ENCODE data around the gene MAGEC3. TPM values are rescaled to one million over a fixed set of nuclear protein-coding genes. Genes with fewer than 3 reads are reported as not detected.

The MAGEC3 gene
- total RNA-seq, 1 donor from 2014 or later = 0.13 TPM

DNA sequence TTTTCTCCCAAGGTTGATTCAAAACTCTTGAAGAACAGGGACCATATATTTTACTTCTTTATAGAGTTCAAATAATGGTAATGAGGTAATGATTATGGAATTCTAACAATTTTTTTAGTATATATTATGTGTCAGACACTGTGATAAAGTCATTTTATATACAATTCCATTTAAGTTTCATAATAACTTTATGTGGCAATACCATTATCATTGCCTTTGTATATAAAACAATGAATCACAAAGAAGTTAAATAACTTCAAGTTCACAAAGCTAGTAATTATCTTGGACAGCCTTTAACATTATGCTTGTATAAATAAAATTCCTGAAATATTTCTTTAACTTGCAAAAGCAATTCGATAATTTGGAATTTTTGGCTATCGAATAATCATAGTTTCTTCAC is 86.2 kb downstream of the MAGEC3 start:
- no peaks in the 10 kb centered on the region for H3K4me1 Mint-ChIP-seq (ENCODE audit: unreplicated experiment)
- TF ChIP-seq, protein P1, sequence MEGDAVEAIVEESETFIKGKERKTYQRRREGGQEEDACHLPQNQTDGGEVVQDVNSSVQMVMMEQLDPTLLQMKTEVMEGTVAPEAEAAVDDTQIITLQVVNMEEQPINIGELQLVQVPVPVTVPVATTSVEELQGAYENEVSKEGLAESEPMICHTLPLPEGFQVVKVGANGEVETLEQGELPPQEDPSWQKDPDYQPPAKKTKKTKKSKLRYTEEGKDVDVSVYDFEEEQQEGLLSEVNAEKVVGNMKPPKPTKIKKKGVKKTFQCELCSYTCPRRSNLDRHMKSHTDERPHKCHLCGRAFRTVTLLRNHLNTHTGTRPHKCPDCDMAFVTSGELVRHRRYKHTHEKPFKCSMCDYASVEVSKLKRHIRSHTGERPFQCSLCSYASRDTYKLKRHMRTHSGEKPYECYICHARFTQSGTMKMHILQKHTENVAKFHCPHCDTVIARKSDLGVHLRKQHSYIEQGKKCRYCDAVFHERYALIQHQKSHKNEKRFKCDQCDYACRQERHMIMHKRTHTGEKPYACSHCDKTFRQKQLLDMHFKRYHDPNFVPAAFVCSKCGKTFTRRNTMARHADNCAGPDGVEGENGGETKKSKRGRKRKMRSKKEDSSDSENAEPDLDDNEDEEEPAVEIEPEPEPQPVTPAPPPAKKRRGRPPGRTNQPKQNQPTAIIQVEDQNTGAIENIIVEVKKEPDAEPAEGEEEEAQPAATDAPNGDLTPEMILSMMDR (IDR thresholded peaks at IDR 0.05; ENCODE audit: unreplicated experiment) = no peak
- H3K9me3 Mint-ChIP-seq (ENCODE audit: unreplicated experiment) = no peaks in the 10 kb centered on the region
- H3K27me3 Mint-ChIP-seq (ENCODE audit: unreplicated experiment) = no peaks in the 10 kb centered on the region
- no peaks in the 10 kb centered on the region for H3K36me3 Mint-ChIP-seq (ENCODE audit: low read depth, unreplicated experiment)
- no peak overlapping the region for H3K4me3 Mint-ChIP-seq (ENCODE audit: unreplicated experiment)
- no peak overlapping the region for H3K27ac Mint-ChIP-seq (ENCODE audit: unreplicated experiment)
- no peak for DNase-seq (ENCODE audit: low spot score)

DNA sequence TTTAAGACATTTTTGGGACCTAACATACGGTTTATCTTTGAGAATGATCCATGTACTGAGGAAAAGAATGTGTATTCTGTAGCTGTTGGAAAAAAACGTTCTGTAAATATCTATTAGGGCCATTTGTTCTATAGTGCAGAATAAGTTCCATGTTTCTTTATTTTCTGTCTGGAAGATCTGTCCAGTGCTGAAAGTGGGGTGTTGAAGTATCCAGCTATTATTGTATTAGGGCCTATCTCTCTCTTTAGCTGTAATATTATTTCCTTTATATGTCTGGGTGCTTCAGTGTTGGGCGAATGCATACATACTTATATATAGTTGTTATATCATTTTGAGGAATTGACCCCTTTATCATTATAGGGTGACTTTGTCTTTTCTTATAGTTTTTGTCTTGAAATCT is 90.3 kb downstream of the MAGEC3 start:
- no peak for DNase-seq (ENCODE audit: low spot score)
- no peak overlapping the region for H3K4me3 Mint-ChIP-seq (ENCODE audit: unreplicated experiment)
- no peak overlapping the region for H3K27ac Mint-ChIP-seq (ENCODE audit: unreplicated experiment)
- TF ChIP-seq, protein P1 (IDR thresholded peaks at IDR 0.05; ENCODE audit: unreplicated experiment) = no peak
- no peaks in the 10 kb centered on the region for H3K9me3 Mint-ChIP-seq (ENCODE audit: unreplicated experiment)
- no peaks in the 10 kb centered on the region for H3K4me1 Mint-ChIP-seq (ENCODE audit: unreplicated experiment)
- no peaks in the 10 kb centered on the region for H3K27me3 Mint-ChIP-seq (ENCODE audit: unreplicated experiment)
- H3K36me3 Mint-ChIP-seq (ENCODE audit: low read depth, unreplicated experiment) = no peaks in the 10 kb centered on the region

DNA sequence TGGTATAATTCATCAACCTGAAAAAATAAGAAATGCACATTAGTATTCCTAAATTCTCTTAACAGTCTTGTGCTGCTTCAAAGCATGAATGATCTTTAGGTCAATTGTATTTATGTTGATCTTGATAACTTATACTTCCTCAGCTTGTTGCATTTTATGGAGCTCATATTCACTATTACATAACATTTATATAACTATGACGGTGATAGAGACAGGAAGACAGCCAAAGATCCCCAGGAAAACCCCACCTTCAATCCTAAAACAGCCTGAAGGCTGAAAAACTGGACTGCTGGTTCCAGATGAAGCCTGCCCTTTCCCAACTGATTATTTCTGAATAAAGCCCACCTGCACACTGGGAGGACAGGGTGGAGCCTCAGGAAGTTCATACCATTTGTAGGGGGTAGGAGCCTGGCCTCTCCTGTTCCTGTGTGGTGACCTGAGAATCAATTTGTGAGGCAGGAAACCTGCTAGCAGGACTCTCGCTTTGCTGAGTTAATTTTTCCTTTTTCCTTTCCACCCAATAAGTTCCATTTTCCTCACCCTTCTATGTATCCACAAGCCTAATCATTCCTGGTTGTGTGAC is 96.0 kb downstream of the MAGEC3 start:
- H3K4me3 Mint-ChIP-seq (ENCODE audit: unreplicated experiment) = no peak overlapping the region
- no peaks in the 10 kb centered on the region for H3K4me1 Mint-ChIP-seq (ENCODE audit: unreplicated experiment)
- TF ChIP-seq, protein P1 (IDR thresholded peaks at IDR 0.05; ENCODE audit: unreplicated experiment) = no peak
- no peaks in the 10 kb centered on the region for H3K27me3 Mint-ChIP-seq (ENCODE audit: unreplicated experiment)
- no peak for DNase-seq (ENCODE audit: low spot score)
- H3K9me3 Mint-ChIP-seq (ENCODE audit: unreplicated experiment) = no peaks in the 10 kb centered on the region
- H3K27ac Mint-ChIP-seq (ENCODE audit: unreplicated experiment) = no peak overlapping the region
- H3K36me3 Mint-ChIP-seq (ENCODE audit: low read depth, unreplicated experiment) = no peaks in the 10 kb centered on the region

DNA sequence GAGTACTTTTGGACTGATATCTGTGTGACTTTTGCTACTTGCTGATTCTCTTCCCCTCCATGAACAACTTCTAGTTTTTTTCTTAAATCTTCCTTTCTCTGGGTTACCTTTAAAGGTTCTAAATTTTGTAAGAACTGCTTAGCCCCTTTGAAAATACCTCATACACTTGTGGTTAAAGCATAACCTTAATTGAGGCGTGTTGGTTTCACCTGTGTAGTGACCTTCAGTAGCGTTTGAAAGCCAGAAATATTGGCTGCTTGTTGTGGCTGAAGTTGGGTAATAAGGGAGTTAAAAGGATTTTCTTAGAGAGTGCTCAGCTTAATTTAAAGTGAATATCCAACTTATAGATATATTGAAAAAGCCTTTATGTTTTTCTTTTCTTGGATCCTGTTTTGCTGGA is 97.5 kb downstream of the MAGEC3 start:
- TF ChIP-seq, protein P1 (IDR thresholded peaks at IDR 0.05; ENCODE audit: unreplicated experiment) = no peak
- DNase-seq (ENCODE audit: low spot score) = no peak
- Mint-ChIP-seq H3K27ac (ENCODE audit: unreplicated experiment) (no peak overlapping the region), H3K4me1 (ENCODE audit: unreplicated experiment) (no peaks in the 10 kb centered on the region), H3K4me3 (ENCODE audit: unreplicated experiment) (no peak overlapping the region), H3K9me3 (ENCODE audit: unreplicated experiment) (no peaks in the 10 kb centered on the region), H3K36me3 (ENCODE audit: low read depth, unreplicated experiment) (no peaks in the 10 kb centered on the region), H3K27me3 (ENCODE audit: unreplicated experiment) (no peaks in the 10 kb centered on the region)

DNA sequence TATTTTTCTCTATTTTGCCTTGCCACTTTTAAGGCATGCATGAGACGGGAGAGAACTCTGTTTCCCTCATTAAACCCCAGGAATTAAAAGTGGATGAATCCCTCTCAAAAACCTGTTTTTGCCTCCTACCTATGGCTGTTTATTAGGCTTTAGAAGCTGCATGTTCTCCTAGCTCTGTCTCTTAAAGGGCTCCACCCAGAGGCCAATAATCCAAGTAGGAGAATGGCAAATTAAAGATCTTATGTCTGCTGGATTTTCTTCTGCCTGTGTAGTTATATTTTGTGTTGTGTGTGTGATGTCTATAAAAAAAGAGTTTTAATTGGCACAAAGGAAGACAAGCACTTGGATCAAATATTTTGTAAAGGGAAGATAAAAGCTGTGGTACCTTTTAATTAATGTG is 98.0 kb downstream of the MAGEC3 start:
- no peaks in the 10 kb centered on the region for H3K36me3 Mint-ChIP-seq (ENCODE audit: low read depth, unreplicated experiment)
- DNase-seq (ENCODE audit: low spot score) = no peak
- no peak overlapping the region for H3K4me3 Mint-ChIP-seq (ENCODE audit: unreplicated experiment)
- TF ChIP-seq, protein P1 (IDR thresholded peaks at IDR 0.05; ENCODE audit: unreplicated experiment) = no peak
- H3K9me3 Mint-ChIP-seq (ENCODE audit: unreplicated experiment) = no peaks in the 10 kb centered on the region
- H3K27ac Mint-ChIP-seq (ENCODE audit: unreplicated experiment) = no peak overlapping the region
- no peaks in the 10 kb centered on the region for H3K27me3 Mint-ChIP-seq (ENCODE audit: unreplicated experiment)
- H3K4me1 Mint-ChIP-seq (ENCODE audit: unreplicated experiment) = no peaks in the 10 kb centered on the region

Measured in endothelial cell (in vitro differentiated cells).